RPMI7951 (cell line): ENCODE results near the gene LINGO3. TPM values are rescaled to one million over a fixed set of nuclear protein-coding genes. Genes with fewer than 3 reads are reported as not detected.
A peak's percentile ranks its signal among the peaks of the same experiment; 100 is the strongest.

Experiments
- DNase-seq: peaks from one replicate; pipeline ENCODE4 v3.0.0-alpha.2; 2012; ENCODE audit warnings: low read depth
- total RNA-seq: library from RNA; depleted of rRNA; stranded (reverse); fragments of >200 nt; shearing (Covaris generic); gene quantifications from 2 replicates; pipeline ENCODE4 v1.2.3, GENCODE V29; 2014

Gene LINGO3
- total RNA-seq, 1 experiment from 2014 or later = not detected

- no peak for DNase-seq
These were observed 983 bp downstream of the LINGO3 start for GRCh38 chr19:2306971-2307370.

- no peak for DNase-seq
These were observed 1.6 kb downstream of the LINGO3 start for GRCh38 chr19:2306281-2306806.

- DNase-seq = no peak
These were observed 2.3 kb downstream of the LINGO3 start for GRCh38 chr19:2305452-2306280.

DNA sequence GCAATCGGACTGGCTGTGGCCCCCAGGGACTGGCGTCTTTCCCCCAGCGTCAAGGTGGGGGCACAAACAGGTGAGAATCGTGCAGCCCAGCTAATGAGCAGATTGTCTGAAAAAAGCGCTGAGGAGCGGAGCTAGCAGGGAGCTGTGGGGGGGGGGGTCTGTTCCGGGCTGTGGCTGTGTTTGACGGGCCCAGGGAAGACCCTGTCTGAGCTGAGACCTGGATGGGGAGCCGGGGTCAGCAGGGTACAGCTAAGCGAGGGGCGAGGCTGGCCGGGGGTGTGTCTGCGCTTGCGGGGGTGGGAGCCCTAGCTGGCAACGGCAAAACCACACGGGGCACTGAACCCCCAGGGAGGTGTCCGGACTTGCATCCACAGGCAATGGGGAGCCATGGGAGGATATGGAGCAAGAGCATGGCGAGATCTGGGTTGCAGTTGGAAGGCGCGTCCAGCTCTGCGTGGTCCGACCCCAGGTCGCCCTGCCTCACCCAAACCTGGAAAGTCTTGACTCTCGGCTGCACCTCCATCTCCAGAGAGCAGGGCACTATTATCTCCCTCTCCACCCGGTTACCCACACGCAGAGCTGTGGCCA is 4.6 kb downstream of the LINGO3 start:
- no peak for DNase-seq

DNA sequence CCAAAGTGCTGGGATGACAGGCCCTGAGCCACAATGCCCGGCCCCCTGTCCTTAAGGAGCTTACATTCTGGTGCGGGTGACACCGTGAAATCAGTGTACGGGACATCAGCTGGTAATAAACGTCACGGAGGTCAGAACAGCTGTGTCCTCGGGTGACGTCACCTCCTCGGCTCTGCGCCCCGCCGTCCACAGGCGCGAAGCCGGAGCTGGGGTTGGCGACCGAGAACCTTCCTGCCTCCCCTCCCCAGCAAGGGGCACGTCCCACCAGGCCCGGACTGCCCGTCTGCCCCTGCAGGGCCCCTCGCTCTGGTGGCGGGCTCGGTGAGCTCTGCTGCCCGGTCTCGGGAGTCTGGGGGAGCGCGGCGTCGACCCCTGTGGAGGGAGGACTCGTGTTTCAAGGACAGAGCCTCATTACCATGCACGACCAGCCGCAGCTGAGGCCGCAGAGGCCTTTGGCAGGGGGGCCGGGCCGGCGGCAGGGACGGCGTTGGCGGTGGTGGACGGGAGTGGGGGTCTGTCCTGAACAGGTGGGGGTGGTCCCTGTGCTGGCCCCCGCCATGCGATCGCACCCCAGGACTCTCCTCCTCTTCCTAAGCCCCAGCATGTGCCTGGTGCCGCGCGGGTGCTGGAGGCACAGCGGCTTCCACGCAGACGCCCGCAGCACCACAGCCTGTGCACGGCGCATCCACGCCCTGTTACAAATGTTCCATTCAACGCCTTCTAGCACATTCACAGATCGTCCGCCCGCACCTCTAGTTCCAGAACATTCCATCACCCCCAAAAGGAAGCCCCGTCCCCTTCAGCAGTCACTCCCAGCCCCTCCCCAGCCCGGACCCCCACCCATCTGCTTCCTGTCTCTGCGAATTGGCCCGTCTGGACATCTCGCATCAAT is 5.4 kb downstream of the LINGO3 start:
- DNase-seq = peak; percentile 48

GRCh38 chr19:2300533-2300932 is 7.4 kb downstream of the LINGO3 start:
- DNase-seq = no peak

DNA sequence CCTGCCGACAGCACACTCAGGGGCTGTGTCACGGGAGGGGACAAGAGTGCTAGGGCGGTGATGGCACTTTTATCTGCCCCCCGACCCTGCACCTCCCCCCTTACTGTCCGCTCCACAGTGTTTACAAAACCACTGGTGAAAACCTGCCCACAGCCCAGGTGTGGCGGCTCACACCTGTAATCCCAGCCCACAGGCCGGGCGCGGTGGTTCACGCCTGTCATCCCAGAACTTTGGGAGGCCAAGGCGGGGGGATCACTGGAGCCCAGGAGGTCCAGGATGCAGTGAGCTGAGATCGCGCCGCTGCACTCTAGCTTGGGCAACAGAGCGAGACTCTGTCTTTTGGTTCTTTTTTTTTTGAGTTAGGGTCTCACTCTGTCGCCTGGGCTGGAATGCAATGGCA is 11.8 kb downstream of the LINGO3 start:
- DNase-seq = no peak

- peak; percentile 94 for DNase-seq
These were observed 13.1 kb downstream of the LINGO3 start for GRCh38 chr19:2294687-2295335.

DNA sequence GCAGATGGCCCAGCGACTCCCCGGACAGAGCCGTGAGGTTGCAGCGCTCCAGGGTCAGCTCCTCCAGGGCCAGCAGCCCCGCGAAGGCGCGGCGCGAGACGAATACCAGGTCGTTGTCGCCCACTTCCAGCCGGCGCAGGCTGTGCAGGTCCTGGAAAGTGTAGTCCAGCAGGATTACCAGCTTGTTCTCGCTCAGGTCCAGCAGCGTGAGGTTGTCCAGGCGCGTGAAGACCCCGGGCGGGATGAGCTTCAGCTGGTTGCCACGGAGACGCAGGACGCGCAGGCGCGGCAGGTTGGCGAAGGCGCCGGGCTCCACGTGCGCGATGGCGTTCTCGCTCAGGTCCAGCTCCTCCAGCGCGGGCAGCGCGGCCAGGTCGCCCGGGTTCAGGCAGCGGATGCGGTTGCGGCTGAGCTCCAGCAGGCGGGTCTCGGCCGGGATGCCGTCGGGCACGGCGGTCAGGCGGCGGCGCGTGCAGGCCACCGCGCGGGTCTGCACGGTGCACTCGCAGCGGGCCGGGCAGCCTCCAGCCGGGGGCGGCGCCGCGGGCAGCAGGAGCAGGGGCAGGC is 16.7 kb downstream of the LINGO3 start:
- no peak for DNase-seq

DNA sequence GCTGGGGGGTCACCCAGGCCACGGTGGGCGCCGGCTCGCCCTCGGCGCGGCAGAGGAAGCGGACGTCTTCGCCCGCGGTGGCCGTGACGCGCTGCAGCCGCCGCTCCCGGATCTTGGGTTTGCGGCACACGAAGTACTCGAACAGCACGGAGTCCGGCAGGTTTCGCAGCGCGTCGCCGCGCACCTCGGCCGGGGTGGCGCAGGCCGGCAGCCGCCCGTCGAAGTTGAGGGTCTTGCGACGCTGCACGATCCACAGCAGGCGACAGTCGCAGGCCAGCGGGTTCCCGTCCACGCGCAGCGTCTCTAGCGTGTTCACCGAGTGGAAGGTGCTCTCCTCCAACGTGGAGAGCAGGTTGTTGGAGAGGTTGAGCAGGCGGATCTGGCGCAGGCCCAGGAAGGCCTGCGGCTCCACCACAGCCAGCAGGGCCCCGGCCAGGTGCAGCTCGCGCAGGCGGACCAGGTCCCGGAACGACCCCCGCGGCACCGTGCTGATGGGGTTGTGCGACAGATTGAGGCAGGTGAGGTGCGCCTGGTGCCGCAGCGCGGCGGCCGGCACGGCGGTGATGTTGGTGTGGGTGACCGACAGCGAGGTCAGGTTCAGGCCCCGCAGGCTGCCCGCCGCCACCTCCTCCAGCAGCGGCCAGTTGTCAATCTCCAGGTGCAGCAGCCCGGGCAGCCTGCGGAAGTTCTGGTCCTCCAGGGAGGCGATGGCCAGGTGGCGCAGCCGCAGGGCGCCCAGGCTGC is 17.3 kb downstream of the LINGO3 start:
- DNase-seq = no peak

DNA sequence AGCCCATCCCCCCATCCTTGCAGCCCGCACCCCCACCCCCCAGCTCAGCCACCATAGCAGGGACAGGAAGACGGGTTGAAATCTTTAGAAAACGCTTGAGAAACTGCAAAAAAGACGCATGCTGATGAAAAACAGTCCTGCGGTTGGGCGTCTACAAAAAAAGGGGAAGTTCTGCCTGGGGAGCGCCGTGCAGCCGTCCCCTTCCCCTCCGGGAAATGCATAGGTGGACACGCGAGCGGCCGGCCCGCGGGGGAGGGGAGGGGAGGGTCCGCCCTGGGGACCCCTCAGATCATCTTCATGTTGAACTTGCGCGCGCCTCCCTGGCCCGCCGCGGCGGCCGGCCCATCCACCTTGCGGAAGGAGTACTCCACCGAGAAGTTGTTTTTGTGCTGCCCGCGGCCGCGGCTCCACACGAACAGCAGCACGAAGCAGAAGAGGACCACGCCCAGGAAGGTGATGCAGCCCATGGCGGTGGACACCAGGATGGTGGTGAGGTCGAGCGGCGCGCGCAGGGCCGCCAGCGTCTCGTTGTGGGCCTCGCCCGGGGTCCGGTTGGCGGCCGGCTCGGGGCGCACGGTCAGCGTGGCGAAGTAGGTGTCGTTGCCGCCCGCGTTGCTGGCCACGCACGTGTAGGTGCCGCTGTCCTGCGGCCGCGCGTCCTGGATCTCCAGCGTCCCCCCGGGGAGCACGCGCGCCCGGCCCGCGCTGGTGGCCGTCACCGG is 18.1 kb downstream of the LINGO3 start:
- DNase-seq = no peak

DNA sequence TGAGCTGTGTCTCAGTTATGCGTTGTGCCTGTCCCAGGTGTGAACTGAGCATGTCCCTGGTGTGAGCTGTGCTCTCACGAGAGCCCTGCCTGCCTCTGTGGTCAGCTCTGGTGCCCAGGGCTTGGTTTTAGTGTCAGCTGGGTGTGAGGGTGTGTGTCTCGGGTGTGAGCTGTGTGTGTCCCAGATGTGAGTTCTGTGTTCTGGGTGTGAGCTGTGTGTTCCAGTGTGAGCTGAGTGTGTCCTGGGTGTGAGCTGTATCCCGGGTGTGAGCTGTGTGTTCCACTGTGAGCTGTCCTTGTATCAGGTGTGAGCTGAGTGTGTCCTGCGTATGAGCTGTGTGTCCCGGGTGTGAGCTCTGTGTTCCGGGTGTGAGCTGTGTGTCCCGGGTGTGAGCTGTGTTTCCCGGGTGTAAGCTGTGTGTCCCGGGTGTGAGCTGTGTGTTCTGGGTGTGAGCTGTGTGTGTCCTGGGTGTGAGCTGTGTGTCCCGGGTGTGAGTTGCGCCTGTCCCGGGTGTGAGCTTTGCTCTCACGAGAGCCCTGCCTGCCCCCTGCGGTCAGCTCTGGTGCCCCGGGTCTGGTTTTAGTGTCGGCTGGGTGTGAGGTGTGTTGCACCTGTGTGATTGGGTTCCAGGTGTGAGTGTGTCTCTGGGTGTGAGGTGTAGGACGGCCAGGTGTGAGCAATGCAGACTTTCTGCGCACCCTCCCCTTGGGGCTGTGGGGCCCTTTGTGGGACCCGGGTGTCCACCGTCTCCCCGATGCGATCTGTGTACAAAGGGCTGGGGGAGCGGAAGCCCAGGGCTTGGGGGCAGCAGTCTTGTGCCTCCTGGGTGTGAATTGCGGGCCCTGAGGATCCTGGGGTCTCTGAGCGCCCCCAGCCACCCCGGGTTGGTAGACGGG is 18.9 kb downstream of the LINGO3 start:
- no peak for DNase-seq

- DNase-seq = no peak
These were observed 19.6 kb downstream of the LINGO3 start for GRCh38 chr19:2288338-2288817.

GRCh38 chr19:2287585-2288337 is 20.2 kb downstream of the LINGO3 start:
- no peak for DNase-seq

- no peak for DNase-seq
These were observed 21.4 kb downstream of the LINGO3 start for GRCh38 chr19:2286402-2287140.

DNA sequence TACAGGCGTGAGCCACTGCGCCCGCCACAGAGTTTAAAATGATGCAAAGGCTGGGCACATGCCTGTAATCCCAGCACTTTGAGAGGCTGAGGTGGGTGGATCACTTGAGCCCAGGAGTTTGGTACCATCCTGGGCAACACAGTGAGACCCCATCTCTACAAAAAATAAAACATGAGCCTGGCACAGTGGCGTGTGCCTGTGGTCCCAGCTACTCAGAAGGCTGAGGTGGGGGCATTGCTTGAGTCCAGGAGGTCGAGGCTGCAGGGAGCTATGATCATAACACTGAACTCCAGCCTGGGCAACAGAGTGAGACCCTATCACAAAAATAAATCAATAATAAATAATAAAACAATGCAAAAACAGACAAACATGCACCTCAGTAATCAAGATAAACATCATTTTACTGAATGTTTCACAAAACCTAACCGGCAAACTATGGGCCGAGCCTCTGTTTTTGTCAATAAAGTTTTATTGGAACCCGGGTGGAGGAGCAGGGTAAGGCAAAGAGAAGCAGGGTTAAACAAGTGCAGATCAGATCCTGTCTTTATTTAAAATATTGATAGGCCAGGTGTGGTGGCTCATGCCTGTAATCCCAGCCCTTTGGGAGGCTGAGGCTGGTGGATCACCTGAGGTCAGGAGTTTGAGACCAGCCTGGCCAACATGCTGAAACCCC is 24.0 kb downstream of the LINGO3 start:
- DNase-seq = no peak

DNA sequence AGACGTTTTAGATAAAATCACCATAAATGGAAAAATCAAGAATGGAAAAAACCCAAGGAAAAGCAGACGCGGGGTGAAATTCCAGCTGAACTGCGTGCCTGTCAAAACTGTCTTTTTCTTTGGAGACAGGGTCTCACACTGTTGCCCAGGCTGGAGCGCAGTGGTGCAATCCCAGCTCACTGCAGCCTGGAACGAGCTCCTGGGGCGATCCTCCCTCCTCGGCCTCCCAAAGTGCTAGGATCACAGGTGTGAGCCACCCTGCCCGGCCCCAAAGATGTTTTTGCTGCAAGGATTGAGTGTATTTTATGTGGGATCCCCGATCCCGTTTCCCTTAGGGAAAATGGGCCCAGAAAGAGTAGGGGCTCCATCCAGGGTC is 25.1 kb downstream of the LINGO3 start:
- no peak for DNase-seq
